SU-DHL-6 (cell line): ENCODE measurements around the gene HORMAD2.

Experiments used
- EZH2phosphoT487 ChIP-seq: fragments of 200-600 bp; sonication (generic), shearing (Covaris generic); conservative IDR thresholded peaks from 2 replicates; pipeline ENCODE4 v1.6.1; 2018; ENCODE audit warnings: mild to moderate bottlenecking, antibody characterized with exemption, low read length, moderate library complexity, mixed read lengths
- TF ChIP-seq, protein P1 (sequence below): fragments of 200-600 bp; sonication (generic); IDR thresholded peaks from one replicate; pipeline ENCODE4 v1.5.1; 2017; ENCODE audit warnings: antibody characterized with exemption, mild to moderate bottlenecking, low read length, moderate library complexity; ENCODE audit not compliant: insufficient read depth, poor library complexity, severe bottlenecking

DNA sequence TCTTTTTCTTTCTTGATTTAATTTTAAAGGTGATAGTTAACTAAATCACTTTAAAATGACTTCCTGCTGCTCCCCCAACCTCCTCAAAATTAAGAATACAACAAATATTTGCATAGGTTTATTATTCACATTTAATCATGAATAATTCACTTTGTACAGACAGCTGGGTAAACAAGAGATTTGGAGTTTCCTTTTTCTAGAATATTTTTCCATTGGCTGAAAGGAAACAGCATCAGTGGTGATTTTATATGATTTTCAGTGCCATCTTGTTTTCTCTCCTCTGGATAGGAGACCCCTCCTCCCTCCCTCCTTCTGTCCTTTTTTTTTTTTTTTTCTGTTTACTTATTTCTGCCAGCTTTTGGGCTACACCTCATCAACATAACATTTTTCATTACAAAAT is 105.8 kb downstream of the HORMAD2 start:
- TF ChIP-seq, protein P1, sequence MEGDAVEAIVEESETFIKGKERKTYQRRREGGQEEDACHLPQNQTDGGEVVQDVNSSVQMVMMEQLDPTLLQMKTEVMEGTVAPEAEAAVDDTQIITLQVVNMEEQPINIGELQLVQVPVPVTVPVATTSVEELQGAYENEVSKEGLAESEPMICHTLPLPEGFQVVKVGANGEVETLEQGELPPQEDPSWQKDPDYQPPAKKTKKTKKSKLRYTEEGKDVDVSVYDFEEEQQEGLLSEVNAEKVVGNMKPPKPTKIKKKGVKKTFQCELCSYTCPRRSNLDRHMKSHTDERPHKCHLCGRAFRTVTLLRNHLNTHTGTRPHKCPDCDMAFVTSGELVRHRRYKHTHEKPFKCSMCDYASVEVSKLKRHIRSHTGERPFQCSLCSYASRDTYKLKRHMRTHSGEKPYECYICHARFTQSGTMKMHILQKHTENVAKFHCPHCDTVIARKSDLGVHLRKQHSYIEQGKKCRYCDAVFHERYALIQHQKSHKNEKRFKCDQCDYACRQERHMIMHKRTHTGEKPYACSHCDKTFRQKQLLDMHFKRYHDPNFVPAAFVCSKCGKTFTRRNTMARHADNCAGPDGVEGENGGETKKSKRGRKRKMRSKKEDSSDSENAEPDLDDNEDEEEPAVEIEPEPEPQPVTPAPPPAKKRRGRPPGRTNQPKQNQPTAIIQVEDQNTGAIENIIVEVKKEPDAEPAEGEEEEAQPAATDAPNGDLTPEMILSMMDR, result no peak
- TF ChIP-seq EZH2phosphoT487, result no peak
